Endothelial cell of umbilical vein (primary cell): Measurements from ENCODE around the gene MCFD2.

ENCODE experiments used
- POLR2A ChIP-seq: IDR thresholded peaks from 2 replicates; pipeline ENCODE4 v1.6.1; 2012; ENCODE audit warnings: low read depth, mild to moderate bottlenecking, control low read depth, low read length
- POLR2AphosphoS5 ChIP-seq: IDR thresholded peaks from 2 replicates; pipeline ENCODE4 v1.6.1; 2012; ENCODE audit warnings: low read depth, mild to moderate bottlenecking, control low read depth, low read length, moderate library complexity; ENCODE audit not compliant: insufficient read depth

DNA sequence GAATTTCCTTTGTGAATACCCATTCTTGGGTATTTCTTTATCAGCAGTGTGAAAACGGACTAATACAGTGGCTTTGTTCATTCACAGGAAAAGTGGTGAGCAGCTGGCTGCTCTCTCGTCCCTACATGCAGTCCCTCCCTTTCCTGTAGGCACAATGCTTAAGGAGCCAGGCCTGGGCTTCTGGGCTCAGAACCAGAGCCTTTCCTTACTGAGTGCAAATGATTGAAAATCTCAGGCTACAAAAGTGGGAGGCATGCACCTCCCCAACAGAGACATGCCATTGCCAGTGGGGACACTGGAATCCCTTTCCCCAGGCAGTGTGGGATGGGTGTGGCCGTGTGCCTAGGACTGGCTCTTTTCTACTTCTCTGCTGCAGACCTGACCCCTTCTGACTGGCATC is 61.3 kb downstream of the MCFD2 start:
- no peak for TF ChIP-seq POLR2AphosphoS5
- no peak for TF ChIP-seq POLR2A
